Activated T-cell treated with anti-CD3 and anti-CD28 coated beads for 48 hours (primary cell): ENCODE results near the gene GRID2.
"Not testable (repeated sequence)": the region's sequence is repeated elsewhere in the genome, so short reads cannot be mapped to it uniquely, and the experiment has no call there.

Experiments
- DNase-seq: peaks from one replicate; pipeline ENCODE4 v3.0.0-alpha.2; 2020; ENCODE audit warnings: low read depth

The GRID2 gene

GRCh38 chr4:93187892-93188291 is 884.1 kb downstream of the GRID2 start:
- DNase-seq = no peak

- DNase-seq = no peak
Observed at GRCh38 chr4:93199492-93199891, 895.7 kb downstream of the GRID2 start.

- no peak for DNase-seq
Observed at GRCh38 chr4:93201471-93202096, 897.8 kb downstream of the GRID2 start.

DNA sequence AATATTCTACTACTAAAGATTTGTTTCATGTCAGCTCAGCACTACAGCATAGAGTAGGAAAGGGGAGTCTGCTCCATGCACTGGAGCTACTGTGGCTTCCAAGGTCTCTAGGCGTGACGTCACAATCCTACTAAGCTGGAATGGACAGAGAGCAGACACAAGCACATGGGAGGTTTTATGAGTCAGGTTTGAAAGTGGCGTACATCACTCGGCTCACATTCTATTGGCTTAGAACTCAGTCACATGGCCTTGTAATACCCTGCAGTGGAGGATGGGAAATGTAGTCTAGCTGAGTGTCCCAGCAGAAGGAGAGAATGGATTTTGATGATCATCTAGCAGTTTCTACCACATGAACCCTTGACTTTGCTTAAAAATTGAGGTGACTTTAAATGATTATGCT is 899.9 kb downstream of the GRID2 start:
- no peak for DNase-seq

DNA sequence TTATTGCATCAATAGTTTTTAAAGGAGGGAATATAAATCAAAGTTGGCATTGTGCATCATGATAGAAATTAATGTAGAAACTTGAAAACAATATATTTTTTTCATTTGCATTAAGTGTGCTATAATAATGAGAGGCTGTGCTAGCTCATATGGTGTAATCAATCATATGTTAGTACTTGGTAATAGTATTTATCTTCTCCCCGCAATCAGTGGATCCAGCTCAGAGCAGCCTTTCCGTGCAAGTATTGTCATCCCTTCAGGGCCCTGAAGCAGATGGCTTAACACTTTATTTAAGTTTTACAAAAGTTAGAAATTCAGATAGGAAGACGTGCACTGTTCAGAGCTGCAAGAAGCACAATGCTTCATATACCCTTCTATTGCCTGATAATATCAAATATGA is 908.5 kb downstream of the GRID2 start:
- DNase-seq = no peak

- DNase-seq = no peak
Observed at GRCh38 chr4:93216646-93217045, 912.9 kb downstream of the GRID2 start.

- DNase-seq = no peak
Observed at GRCh38 chr4:93217431-93217830, 913.7 kb downstream of the GRID2 start.

DNA sequence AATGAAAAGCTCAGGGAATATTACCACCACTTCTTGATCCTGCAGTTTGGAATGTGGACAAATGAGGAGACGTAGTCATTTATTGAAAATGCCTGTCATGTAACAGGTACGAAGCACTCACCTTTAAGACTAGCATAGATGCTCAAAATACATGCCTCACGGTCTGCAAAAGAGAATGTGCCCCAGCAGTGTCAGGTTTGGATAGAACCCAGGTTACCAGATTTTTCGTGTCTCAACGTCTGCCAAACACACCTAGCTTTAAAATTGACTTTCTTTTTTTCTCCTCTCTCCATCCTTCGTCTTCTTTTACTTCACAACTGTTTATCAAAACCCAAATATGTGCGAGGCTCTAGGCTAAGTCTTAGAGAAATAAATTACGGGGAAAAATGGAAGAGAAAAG is 918.0 kb downstream of the GRID2 start:
- DNase-seq = no peak

DNA sequence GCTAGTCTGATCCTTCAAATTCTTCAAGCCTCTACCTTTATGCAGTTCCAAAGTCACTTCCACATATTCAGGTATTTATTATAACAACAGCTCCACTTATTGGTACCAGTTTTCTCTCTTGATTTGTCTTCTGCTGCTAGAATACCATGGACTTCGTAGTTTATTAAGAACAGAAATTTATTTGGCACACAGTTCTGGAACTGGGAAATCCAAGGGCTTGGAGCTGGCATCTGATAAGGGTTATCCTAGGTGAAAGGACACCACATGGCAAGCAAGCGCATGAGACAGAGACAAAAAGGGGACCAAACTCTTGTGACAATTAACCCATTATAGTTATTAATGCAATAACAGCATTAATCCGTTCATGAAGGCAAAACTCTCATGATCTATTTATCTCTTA is 924.3 kb downstream of the GRID2 start:
- no peak for DNase-seq

DNA sequence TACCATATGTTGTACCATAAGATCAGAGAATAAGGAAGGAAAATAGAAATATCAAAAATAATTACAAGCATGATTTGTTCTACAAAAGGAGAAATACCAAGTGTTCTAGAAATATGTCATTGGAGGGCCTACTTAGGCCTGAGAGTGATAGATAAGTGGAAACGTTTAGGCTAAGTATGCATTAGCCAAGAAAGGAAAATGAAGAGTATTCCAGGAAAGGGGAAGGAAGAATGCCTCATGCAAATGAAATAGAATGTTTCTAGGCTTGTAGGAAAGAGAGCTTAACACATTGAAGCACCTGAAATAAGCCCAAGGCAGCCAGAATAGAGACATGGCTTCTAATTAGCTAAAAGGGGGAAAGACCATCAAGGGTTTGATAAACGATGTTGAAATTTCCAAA is 929.1 kb downstream of the GRID2 start:
- DNase-seq = no peak

DNA sequence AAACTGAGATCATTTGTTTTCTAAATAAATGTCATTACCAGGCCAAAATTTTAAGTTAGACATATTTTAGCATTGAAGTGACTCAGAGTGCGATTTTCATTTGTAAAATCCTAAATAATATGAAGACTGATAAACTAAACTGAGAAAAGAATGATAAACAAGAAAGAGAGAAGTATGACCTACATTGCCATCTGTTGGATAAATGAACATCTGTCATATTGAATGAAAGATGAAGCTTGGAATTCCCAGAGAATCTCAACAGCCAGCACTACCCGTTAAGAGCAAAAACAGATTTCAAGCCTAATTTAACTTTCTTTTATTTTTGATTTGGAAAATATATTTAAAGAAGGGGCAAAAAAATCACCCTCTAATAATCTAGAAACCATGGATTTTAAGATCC is 933.8 kb downstream of the GRID2 start:
- DNase-seq = no peak

DNA sequence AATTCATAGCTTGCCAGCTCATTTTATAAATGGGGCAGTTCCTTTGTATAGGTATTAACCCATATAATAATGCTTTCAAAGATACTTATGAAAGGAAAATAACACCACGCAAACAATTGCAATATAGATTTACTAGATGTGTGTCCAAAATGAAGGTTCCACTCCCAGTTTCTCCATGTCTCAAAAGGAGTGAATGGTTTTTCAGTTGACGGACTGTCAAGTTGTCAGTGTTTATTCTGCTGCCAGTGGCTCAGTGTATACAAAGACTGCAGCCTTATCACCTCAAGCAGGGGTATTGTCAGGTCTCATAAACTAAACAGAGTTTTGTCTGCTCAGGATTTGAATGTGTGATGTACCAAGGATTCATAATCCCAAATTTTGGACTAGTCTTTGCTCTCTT is 939.5 kb downstream of the GRID2 start:
- DNase-seq = no peak

DNA sequence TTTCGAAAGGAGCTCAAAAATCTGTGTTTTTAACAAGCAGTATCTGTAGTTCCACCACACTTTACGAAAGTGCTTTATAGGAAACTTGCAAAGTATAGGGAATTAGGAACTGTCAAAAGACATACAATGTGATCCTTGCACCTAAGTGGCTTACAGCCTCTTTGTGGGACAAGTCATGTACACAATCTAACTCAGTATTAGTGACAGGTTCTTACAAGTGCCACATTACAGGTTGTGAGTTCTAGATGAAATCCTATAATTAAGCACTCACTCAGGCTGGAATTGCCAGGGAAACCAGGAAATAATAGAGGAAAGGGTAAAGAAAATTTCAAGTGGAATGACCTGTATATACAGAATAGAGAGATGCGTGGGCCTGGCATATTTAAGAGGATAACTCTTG is 957.4 kb downstream of the GRID2 start:
- no peak for DNase-seq

GRCh38 chr4:93263166-93263565 is 959.4 kb downstream of the GRID2 start:
- no peak for DNase-seq

GRCh38 chr4:93267747-93268146 is 964.0 kb downstream of the GRID2 start:
- DNase-seq = no peak

GRCh38 chr4:93285346-93285745 is 981.6 kb downstream of the GRID2 start:
- no peak for DNase-seq

DNA sequence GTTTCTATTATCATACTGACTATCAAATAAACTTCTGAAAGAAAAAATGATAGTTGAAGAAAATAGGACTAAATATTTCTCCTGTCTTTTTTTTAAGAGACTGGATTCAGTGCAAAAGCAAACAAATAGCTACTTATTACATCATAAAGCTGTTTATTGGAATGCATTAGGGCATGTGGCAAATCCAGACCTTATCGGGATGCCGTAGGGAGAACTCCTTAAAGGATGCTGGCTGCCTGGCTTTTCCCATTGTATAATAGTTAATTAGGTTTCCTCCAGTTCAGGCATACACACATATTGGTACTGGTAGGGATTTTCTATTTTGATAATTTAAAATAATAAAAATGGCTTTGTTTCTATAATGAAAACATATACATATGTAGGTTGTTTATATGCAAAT is 985.5 kb downstream of the GRID2 start:
- DNase-seq = no peak

DNA sequence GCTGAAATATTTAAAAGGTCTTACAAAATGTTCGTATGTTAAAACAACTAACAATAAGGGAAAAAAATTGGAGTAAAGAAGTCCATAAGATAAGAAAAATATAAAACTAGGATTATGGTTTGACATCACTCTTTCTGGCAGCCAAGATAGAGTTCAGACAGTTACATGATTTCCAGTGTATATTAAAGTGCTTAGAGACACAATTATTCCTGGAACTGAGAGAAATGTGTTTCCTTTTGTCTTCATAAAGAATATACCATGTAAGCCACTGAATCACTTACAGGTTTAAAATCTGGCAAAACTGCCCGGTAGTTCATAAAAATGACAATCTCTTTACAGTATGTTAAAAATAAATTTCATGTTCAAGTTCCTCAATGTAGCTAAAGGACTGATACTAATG is 986.1 kb downstream of the GRID2 start:
- no peak for DNase-seq

- no peak for DNase-seq
Observed at GRCh38 chr4:93299118-93299517, 995.4 kb downstream of the GRID2 start.

- DNase-seq = not testable (repeated sequence)
Observed at GRCh38 chr4:93300780-93301555, 997.2 kb downstream of the GRID2 start.

DNA sequence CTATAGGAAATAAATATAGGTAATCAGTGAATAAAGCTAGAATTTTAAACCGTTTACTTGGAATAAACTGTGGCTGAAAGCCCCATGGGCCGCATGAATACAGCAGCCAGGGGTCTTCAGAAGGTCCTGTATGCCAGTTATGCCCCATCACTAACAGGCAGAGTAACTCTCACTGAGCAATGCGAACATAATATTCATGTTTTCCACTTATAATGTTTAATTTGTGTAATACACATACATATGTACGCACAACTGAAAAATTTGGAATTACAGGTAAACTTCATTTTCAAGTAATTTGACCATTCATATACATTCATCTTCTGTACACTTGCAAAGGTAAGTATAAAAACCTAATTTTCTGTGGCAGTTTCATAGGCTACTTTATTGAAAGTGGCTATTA is 998.5 kb downstream of the GRID2 start:
- DNase-seq = no peak

- DNase-seq = no peak
Observed at GRCh38 chr4:93303440-93303839, 999.7 kb downstream of the GRID2 start.

DNA sequence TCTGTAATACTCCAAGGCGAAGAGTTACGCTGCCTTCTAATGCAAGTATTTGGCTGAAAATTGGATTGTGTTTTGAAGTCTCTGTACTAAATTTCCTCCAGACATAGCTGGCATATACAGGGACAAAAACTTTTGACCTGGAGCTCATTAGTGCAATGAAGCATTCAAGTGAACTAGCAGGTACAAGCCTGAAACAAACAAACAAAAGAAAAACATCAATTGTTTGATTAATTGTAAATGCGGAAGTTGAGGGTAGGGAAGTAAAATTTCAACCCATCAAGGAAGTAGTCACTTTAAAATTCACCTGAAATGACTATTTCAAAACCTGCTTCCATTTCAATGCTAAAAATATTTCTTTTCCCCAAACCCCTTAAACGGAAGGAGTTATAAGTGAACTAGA is 1008.5 kb downstream of the GRID2 start:
- DNase-seq = no peak

DNA sequence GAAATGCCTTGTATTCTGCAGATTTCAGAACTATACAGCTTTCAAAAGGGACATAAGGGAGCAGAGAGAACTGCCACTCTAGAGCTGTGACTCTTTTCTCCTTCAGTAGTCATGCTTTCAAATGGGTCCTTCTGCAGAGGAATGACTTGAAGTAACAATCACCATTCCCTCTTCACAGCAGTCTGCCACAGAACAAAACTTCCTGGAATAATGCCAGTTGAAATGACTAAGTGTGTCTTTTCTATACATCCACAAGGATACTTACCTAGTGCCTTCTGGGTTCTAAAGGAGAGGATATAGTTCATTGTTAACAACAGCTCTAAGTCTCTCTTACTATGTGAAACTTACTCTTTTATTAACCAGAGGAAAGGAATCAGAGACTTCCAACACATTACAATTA is 1009.4 kb downstream of the GRID2 start:
- no peak for DNase-seq
